GM12878 (cell line): Measurements from ENCODE around the gene ARHGAP5. TPM values are rescaled to one million over a fixed set of nuclear protein-coding genes. Genes with fewer than 3 reads are reported as not detected.

Source experiments
- ATAC-seq: fragments of 200-7000 bp; cut with Tn5 transposase; 3 replicates; pipeline ENCODE4 v1.9.1; 2020; ENCODE audit warnings: mild to moderate bottlenecking, moderate library complexity
- BruUV-seq: library from RNA; stranded (reverse); fragments of 400-500 nt; replicated peaks from 2 replicates; lab custom pipeline; 2021; lab: Mats Ljungman, UMichigan
- CTCF ChIA-PET: fragments of 300-600 bp; sonication (Branson Sonifier 250); formaldehyde crosslinking; extraction: SDS; loops from one replicate; lab custom pipeline; 2021; ENCODE audit warnings: inconsistent platforms; lab: Yijun Ruan, JAX
- POLR2A ChIA-PET: fragments of 350-600 bp; formaldehyde crosslinking; extraction: SDS; loops from one replicate; lab custom pipeline; 2021; ENCODE audit warnings: inconsistent platforms; lab: Charles Lee
- RAD21 ChIA-PET: fragments of 300-600 bp; sonication (Branson Sonifier 250); formaldehyde crosslinking; loops from one replicate; lab custom pipeline; 2023; ENCODE audit warnings: antibody characterized with exemption; ENCODE audit not compliant: unreplicated experiment; lab: Charles Lee
- SMC1A ChIA-PET: fragments of 300-600 bp; sonication (Branson Sonifier 250); formaldehyde crosslinking; loops from one replicate; lab custom pipeline; 2023; ENCODE audit not compliant: unreplicated experiment, uncharacterized antibody; lab: Charles Lee
- DNase-seq: peaks from one replicate; pipeline ENCODE4 v3.0.0-alpha.2; 2011; ENCODE audit warnings: low read depth, low spot score
- FAIRE-seq: peaks from 3 replicates; lab custom pipeline; 2011; peaks lifted over from hg19 to GRCh38; lab: Jason Lieb, UNC
- H2AFZ ChIP-seq: 2 replicates; pipeline ENCODE4 v1.6.0; 2011; ENCODE audit warnings: low read depth, low read length, control low read depth; ENCODE audit not compliant: control insufficient read depth
- H3K27ac ChIP-seq: 2 replicates; pipeline ENCODE4 v1.5.1; 2011; ENCODE audit warnings: control low read depth; ENCODE audit not compliant: control insufficient read depth, insufficient read depth
- H3K27me3 ChIP-seq, 2 experiments: replicated peaks in 1 of 2; 2 replicates each; pipeline versions ENCODE4 v1.6.0 to v1.6.1; 2011; ENCODE audit warnings: low read length in 1 of 2; ENCODE audit not compliant: control insufficient read depth in 2 of 2, insufficient read depth in 2 of 2
- H3K36me3 ChIP-seq, 2 experiments: 2 replicates each; pipeline ENCODE4 v1.5.1; 2011; ENCODE audit warnings: low read length in 1 of 2; ENCODE audit not compliant: control insufficient read depth in 2 of 2, insufficient read depth in 2 of 2
- H3K4me1 ChIP-seq: 2 replicates; pipeline ENCODE4 v1.6.1; 2011; ENCODE audit warnings: mild to moderate bottlenecking, low read length, moderate library complexity, mixed read lengths; ENCODE audit not compliant: control insufficient read depth, insufficient read depth
- H3K4me2 ChIP-seq: 2 replicates; pipeline ENCODE4 v1.6.0; 2011; ENCODE audit warnings: control low read depth; ENCODE audit not compliant: control insufficient read depth, insufficient read depth
- H3K4me3 ChIP-seq: fragments of 200-600 bp; sonication (generic); 2 replicates; pipeline ENCODE4 v1.5.1; 2016
- H3K79me2 ChIP-seq: 2 replicates; pipeline ENCODE4 v1.6.0; 2011; ENCODE audit warnings: low read length; ENCODE audit not compliant: control insufficient read depth, insufficient read depth
- H3K9ac ChIP-seq: 2 replicates; pipeline ENCODE4 v1.8.0; 2011; ENCODE audit warnings: low read length, control low read depth, mixed read lengths; ENCODE audit not compliant: control insufficient read depth, insufficient read depth
- H3K9me3 ChIP-seq: replicated peaks from 3 replicates; pipeline ENCODE4 v1.5.1; 2011; ENCODE audit warnings: mild to moderate bottlenecking, low read length; ENCODE audit not compliant: control insufficient read depth, insufficient read depth
- H4K20me1 ChIP-seq: 2 replicates; pipeline ENCODE4 v1.6.0; 2011; ENCODE audit not compliant: control insufficient read depth, insufficient read depth
- CHD2 ChIP-seq: IDR thresholded peaks from 2 replicates; pipeline ENCODE4 v1.6.1; 2011; ENCODE audit warnings: low read depth, low read length, improper control_type of control experiment, borderline replicate concordance
- CREM ChIP-seq: IDR thresholded peaks from 2 replicates; pipeline ENCODE4 v1.6.1; 2014; ENCODE audit warnings: antibody characterized with exemption, low read depth
- E4F1 ChIP-seq: fragments of 450-650 bp; IDR thresholded peaks from 2 replicates; pipeline ENCODE4 v1.6.1; 2018; ENCODE audit warnings: borderline replicate concordance, mild to moderate bottlenecking; ENCODE audit not compliant: partially characterized antibody
- ETV6 ChIP-seq, 2 experiments: fragments of 450-650 bp in 1 of 2; IDR thresholded peaks in 1 of 2; conservative IDR thresholded peaks in 1 of 2; 2 replicates each; pipeline ENCODE4 v1.6.1; 2014; ENCODE audit warnings: antibody characterized with exemption in 1 of 2, borderline replicate concordance in 1 of 2, low read depth in 1 of 2, mild to moderate bottlenecking in 1 of 2, moderate library complexity in 1 of 2
- GATAD2B ChIP-seq: fragments of 450-650 bp; conservative IDR thresholded peaks from 2 replicates; pipeline ENCODE4 v1.6.1; 2017; ENCODE audit warnings: low read depth, mild to moderate bottlenecking, moderate library complexity
- MXI1 ChIP-seq: fragments of 150-350 bp; IDR thresholded peaks from 2 replicates; pipeline ENCODE4 v1.6.1; 2011; ENCODE audit warnings: low read depth, mild to moderate bottlenecking, inconsistent platforms, low read length, improper control_type of control experiment
- NBN ChIP-seq: fragments of 450-650 bp; IDR thresholded peaks from 2 replicates; pipeline ENCODE4 v1.6.1; 2016
- PAX8 ChIP-seq: fragments of 450-650 bp; IDR thresholded peaks from 2 replicates; pipeline ENCODE4 v1.6.1; 2017; ENCODE audit warnings: mild to moderate bottlenecking, moderate library complexity
- PML ChIP-seq: IDR thresholded peaks from 2 replicates; pipeline ENCODE4 v1.6.1; 2012; ENCODE audit warnings: low read length, inconsistent platforms
- POLR2AphosphoS2 ChIP-seq: IDR thresholded peaks from 2 replicates; pipeline ENCODE4 v1.6.1; 2011; ENCODE audit warnings: low read depth, mild to moderate bottlenecking, low read length, improper control_type of control experiment, moderate library complexity
- RAD51 ChIP-seq: fragments of 450-650 bp; IDR thresholded peaks from 2 replicates; pipeline ENCODE4 v1.6.1; 2016; ENCODE audit warnings: moderate library complexity, mild to moderate bottlenecking, inconsistent platforms
- RB1 ChIP-seq: fragments of 450-650 bp; formaldehyde crosslinking; IDR thresholded peaks from 2 replicates; pipeline ENCODE4 v1.6.1; 2017; ENCODE audit warnings: mild to moderate bottlenecking, borderline replicate concordance
- SIX5 ChIP-seq: IDR thresholded peaks from 2 replicates; pipeline ENCODE4 v1.6.1; 2011; ENCODE audit warnings: mild to moderate bottlenecking, low read depth, low read length, moderate library complexity; ENCODE audit not compliant: severe bottlenecking
- SRF ChIP-seq, 2 experiments: IDR thresholded peaks; 2 replicates each; pipeline ENCODE4 v1.6.1; 2011; ENCODE audit warnings: low read depth in 2 of 2, low read length in 2 of 2, mild to moderate bottlenecking in 1 of 2, moderate library complexity in 1 of 2
- STAT1 ChIP-seq: fragments of 450-650 bp; conservative IDR thresholded peaks from 2 replicates; pipeline ENCODE4 v1.6.1; 2014; ENCODE audit warnings: antibody characterized with exemption, mild to moderate bottlenecking
- USF1 ChIP-seq: IDR thresholded peaks from 2 replicates; pipeline ENCODE4 v1.6.1; 2011; ENCODE audit warnings: borderline replicate concordance, low read depth, mild to moderate bottlenecking, moderate library complexity, mixed read lengths, low read length; ENCODE audit not compliant: insufficient read depth; ENCODE audit errors: extremely low read length
- YY1 ChIP-seq: IDR thresholded peaks from 2 replicates; pipeline ENCODE4 v1.6.1; 2011; ENCODE audit warnings: low read depth, mild to moderate bottlenecking, low read length
- in situ Hi-C: fragments of 300-500 bp; cut with MboI; formaldehyde crosslinking; loops from 9 replicates; pipeline ENCODE4 v1.14.3; 2018; ENCODE audit warnings: mixed read lengths
- intact Hi-C: fragments of 100-400 bp; cut with micrococcal nuclease; formaldehyde crosslinking; loops from one replicate; pipeline ENCODE4 v1.14.2; 2022; ENCODE audit not compliant: unreplicated experiment
- polyA plus RNA-seq, 11 experiments: library from polyadenylated mRNA; depleted of rRNA in 4 of 11; unstranded in 6 of 11; stranded (reverse) in 5 of 11; fragments of >200 nt; fragmentation: Nextera tagmentation in 4 of 11; fragmentation: Illumina TruSeq in 1 of 11; extraction: Ambion mirVana in 4 of 11; extraction: Trizol in 1 of 11; gene quantifications; 1 replicate in 1 of 11; 2 replicates in 10 of 11; pipeline versions ENCODE4 v1.2.1 to v1.2.3, GENCODE V29; 2011 to 2016; ENCODE audit warnings: inconsistent platforms in 2 of 11, missing spikeins in 2 of 11, low read depth in 1 of 11
- total RNA-seq, 4 experiments: library from RNA; depleted of rRNA in 3 of 4; stranded (reverse); fragments of >200 nt in 3 of 4; fragmentation: Illumina TruSeq in 1 of 4; extraction: Trizol in 1 of 4; gene quantifications; 2 replicates each; pipeline versions ENCODE4 v1.2.1 to v1.2.3, GENCODE V29; 2013 to 2021
- TF ChIP-seq, protein P1 (sequence below): IDR thresholded peaks from 2 replicates; pipeline ENCODE4 v1.6.1; 2012; ENCODE audit warnings: improper control_type of control experiment, low read depth, low read length; ENCODE audit not compliant: insufficient replicate concordance

The ARHGAP5 gene
- total and polyA plus RNA-seq, 10 of the 15 experiments (the other 5 are each of a cell fraction or from before 2014, with no cell fraction given), result 0.91 to 19.6 (median 7.2) TPM

- Histone ChIP-seq H3K27me3 (no peaks in the 10 kb centered on the region), H3K4me3 (no peak overlapping the region), H3K4me1 (peaks cover 20% of the 10 kb centered on the region), H3K79me2 (no peaks in the 10 kb centered on the region), H3K4me2 (no peak overlapping the region), H3K9me3 (no peaks in the 10 kb centered on the region), H3K36me3 (no peaks in the 10 kb centered on the region; a peak in 1 of 4 replicates), H2AFZ (no peak overlapping the region), H3K27ac (no peak overlapping the region), H3K9ac (no peak overlapping the region; the same call in 1 of the 2 replicates), H4K20me1 (peaks cover 2% of the 10 kb centered on the region; the same call in 1 of the 2 replicates)
- CTCF ChIA-PET, result interaction anchor here (0.6 kb wide), 1 partner anchor 616 kb away, joined by 3 read pairs; no protein-coding TSS in a partner anchor
- ATAC-seq, result no peak
- SMC1A ChIA-PET, result interaction anchor here (1.0 kb wide), 1 partner anchor 25 kb away, joined by 3 read pairs; no protein-coding TSS in a partner anchor
- FAIRE-seq, result no peak
- no peak for DNase-seq
- no TSS peak for BruUV-seq
- RAD21 ChIA-PET, result no interaction called here
- in situ Hi-C loops (no loop called here), intact Hi-C loops (no loop called here)
- POLR2A ChIA-PET, result no interaction called here
- TF ChIP-seq SIX5 (no peak), PAX8 (no peak), SRF (IDR thresholded peaks at IDR 0.05; ENCODE audit: low read depth in 2 of 2, low read length in 2 of 2) (no peak), YY1 (no peak), MXI1 (no peak), RB1 (no peak), USF1 (no peak), CHD2 (no peak), CREM (no peak), ETV6 (conservative IDR thresholded peaks at IDR 0.05 in 1 of 2, IDR thresholded peaks at IDR 0.05 in 1 of 2; ENCODE audit: borderline replicate concordance in 1 of 2, low read depth in 1 of 2) (no peak), NBN (no peak), RAD51 (no peak), STAT1 (no peak), GATAD2B (no peak), E4F1 (no peak), PML (no peak), POLR2AphosphoS2 (no peak)
- TF ChIP-seq, protein P1, sequence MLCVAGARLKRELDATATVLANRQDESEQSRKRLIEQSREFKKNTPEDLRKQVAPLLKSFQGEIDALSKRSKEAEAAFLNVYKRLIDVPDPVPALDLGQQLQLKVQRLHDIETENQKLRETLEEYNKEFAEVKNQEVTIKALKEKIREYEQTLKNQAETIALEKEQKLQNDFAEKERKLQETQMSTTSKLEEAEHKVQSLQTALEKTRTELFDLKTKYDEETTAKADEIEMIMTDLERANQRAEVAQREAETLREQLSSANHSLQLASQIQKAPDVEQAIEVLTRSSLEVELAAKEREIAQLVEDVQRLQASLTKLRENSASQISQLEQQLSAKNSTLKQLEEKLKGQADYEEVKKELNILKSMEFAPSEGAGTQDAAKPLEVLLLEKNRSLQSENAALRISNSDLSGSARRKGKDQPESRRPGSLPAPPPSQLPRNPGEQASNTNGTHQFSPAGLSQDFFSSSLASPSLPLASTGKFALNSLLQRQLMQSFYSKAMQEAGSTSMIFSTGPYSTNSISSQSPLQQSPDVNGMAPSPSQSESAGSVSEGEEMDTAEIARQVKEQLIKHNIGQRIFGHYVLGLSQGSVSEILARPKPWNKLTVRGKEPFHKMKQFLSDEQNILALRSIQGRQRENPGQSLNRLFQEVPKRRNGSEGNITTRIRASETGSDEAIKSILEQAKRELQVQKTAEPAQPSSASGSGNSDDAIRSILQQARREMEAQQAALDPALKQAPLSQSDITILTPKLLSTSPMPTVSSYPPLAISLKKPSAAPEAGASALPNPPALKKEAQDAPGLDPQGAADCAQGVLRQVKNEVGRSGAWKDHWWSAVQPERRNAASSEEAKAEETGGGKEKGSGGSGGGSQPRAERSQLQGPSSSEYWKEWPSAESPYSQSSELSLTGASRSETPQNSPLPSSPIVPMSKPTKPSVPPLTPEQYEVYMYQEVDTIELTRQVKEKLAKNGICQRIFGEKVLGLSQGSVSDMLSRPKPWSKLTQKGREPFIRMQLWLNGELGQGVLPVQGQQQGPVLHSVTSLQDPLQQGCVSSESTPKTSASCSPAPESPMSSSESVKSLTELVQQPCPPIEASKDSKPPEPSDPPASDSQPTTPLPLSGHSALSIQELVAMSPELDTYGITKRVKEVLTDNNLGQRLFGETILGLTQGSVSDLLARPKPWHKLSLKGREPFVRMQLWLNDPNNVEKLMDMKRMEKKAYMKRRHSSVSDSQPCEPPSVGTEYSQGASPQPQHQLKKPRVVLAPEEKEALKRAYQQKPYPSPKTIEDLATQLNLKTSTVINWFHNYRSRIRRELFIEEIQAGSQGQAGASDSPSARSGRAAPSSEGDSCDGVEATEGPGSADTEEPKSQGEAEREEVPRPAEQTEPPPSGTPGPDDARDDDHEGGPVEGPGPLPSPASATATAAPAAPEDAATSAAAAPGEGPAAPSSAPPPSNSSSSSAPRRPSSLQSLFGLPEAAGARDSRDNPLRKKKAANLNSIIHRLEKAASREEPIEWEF, result no peak
These were observed 27.7 kb downstream of the ARHGAP5 start for GRCh38 chr14:32104803-32105202.
